ENCODE data around the gene C19orf47.

Gene C19orf47

GRCh38 chr19:40280608-40281221 lies 67.5 kb downstream of the C19orf47 start:
- no peak for DNase-seq

GRCh38 chr19:40279761-40280607 lies 68.2 kb downstream of the C19orf47 start:
- no peak for DNase-seq

DNA sequence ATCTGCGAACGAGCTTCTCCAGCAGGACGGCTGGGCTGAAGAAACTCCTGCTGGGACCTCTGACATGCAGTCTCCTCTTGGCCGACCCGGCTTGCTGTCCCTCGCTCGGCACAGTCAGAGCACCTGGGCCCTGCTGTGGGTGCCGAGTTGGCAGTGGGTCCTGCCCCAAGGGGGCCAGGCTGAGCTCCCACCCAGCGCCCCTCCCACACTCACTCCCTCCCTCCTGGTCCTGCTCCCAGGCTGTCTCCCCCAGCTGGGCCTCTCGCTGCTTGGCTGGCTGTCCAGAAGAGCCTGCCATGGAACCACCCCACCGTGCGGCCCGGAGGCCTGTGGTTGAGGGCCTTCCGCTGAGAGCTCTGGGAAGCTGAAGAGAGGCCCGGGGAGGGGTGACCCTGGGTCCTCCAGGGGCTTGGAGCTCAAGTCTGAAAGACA lies 69.1 kb downstream of the C19orf47 start:
- DNase-seq = no peak

DNA sequence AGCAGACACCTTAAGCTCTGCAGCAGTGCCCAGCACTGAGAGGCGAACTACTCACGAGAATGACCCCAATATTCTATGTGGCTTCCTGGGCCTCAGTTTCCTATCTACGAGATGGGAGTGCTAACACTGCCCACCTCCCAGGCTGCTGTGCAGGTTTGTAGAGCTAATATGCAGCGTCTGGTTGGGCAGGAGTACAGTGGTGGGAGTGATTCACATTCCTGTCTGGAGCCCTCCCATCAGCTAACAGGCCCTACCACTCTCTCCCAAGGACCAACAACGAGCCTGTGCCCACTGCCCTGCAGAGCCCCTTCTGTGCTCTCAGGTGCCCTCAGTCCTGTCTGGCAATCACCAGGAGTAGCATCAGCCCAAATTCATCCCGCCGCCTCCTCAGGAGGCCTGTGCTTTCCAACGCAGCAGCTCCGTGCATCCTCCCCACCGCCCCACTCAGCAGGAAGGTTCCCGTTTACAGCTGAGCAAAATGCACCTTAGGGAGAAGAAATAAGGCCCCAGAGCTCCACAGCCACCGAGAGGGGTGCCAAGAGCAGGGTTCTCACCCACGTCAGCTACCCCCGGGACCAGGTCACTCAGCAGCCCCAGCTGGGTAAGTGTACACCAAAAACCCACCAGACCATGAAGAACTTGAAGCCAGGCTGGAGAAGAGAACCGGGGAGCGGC lies 69.7 kb downstream of the C19orf47 start:
- no peak for DNase-seq

- no peak for DNase-seq
Measured at GRCh38 chr19:40277356-40278059, 70.7 kb downstream of the C19orf47 start.

DNA sequence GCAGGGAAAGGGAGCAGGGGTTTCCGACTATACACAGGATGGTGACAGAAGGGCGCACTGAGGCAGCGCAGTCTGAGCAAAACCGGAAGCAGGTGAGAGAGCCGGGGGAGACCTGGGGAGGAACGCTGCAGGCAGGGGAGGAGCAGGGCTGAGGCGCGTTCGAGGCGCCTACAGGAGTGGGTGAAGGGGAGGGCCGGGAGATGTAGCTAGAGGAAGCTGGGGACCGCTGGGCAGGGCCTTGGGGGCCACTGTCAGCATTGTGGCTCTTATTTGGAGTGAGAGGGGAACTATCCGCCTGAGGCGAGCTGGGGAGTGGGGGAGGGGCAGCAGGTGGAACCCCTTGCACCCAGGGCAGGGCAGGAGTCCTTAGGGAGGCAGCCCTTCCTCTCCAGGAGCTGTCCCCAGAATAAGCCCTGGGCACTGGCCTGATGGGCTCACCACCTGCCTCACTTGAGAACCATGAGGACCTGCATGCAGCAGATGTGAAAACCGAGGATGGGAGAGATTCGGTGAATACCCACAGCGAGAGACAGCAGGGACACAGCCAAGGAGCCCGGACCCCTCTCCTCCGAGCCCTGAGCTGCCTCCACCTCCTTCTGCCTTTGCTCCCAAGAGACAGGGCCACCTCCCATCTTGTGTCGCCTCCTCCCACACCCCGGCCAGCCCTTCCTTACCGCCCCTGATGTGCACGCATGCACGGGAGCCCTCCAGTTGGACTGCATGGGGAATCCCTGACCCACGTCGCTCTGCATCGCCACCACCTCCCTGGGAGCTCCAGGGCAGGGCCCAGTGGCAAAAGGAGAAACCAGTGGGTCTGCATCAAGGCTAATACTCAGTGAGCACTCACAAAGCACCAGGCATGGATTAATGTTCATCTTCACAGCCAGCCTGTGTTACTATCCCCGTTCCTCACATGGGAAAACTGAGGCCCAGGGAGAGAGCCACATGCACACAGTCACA lies 73.3 kb downstream of the C19orf47 start:
- DNase-seq = no peak

- no peak for DNase-seq
Measured at GRCh38 chr19:40273469-40274360, 74.5 kb downstream of the C19orf47 start.

DNA sequence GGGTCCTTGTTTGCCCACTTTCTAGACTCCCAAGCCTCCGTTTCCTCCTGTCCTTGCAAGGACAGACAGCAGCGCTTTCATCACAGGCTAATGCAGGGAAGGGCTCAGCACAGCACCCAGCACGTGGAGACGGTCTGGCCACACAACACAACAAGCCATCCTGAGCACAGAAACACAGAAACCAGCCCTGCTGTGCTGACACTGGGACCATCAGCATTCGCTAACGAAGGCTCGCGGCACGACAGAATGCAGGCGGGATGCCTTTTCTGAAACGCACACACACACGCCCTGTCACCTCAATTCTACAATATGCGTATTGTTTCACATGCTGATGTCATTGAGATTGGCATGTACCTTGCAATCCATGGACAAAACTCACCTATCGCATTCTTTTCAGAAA lies 75.9 kb downstream of the C19orf47 start:
- DNase-seq = no peak

DNA sequence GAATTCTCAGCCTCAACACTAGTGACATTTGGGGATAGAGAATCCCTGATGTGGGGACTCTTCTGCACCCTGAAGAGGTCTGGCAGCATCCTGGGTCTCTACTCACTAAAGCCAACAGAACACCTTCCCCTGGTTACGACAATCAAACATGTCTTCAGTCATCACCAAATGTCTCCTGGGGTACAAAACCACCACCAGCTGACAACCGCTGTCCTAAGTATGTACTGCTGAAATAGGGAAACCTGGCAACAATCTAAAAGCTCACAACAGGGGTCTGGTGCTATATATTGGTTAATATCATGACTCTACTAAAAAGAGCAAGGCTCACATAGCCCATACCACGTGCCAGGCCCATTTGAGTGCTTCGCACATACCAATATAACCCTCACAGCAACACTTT lies 76.5 kb downstream of the C19orf47 start:
- DNase-seq = no peak

DNA sequence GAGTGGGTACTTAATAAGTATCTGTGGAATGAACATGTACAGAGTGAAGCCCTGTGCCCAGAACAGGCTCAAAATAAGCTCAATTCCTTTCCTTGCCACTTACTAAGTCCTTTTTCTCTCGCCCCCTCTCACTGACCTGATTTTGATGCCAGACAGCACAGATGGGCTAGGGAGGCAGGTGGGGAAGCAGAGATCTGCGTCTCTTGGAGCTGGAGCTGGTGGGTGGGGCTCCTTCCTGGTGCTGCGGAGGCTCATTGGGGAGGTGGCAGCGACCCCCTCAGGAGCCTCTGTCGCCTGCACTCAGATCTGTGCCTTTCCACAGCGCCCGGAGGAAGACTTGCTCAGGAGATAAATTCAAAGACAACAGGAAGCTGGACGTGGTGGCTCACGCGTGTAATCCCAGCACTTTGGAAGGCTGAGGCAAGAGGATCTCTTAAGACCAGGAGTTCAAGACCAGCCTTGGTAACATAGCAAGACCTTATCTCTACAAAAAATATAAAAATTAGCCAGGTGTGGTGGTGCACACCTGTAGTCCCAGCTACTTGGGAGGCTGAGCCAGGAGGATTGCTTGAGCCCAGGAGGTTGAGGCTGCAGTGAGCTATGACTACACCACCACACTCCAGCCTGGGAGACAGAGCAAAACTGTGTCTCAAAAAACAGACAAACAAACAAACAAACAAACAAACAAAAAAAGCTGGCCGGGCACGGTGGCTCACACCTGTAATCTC lies 77.7 kb downstream of the C19orf47 start:
- no peak for DNase-seq
